Astrocyte (in vitro differentiated cells and primary cell): Measurements from ENCODE around the gene CFAP73.

ENCODE experiments used
- CTCF ChIP-seq: IDR thresholded peaks from 2 replicates; pipeline ENCODE4 v1.5.1; 2011; ENCODE audit warnings: low read depth, mild to moderate bottlenecking, inconsistent platforms, low read length, moderate library complexity; ENCODE audit not compliant: insufficient read depth
- EZH2 ChIP-seq: IDR thresholded peaks from 2 replicates; pipeline ENCODE4 v1.6.1; 2012; ENCODE audit warnings: mild to moderate bottlenecking, low read length, inconsistent platforms; ENCODE audit not compliant: insufficient read depth

GRCh38 chr12:113167868-113168267 lies 18.3 kb downstream of the CFAP73 start:
- TF ChIP-seq CTCF (no peak), EZH2 (no peak)
